NCI-H526 treated with DMSO at 0.1 percent for 48 hours (cell line): ENCODE data around the gene SYNRG.

Experiments
- DNase-seq: peaks from one replicate; lab custom pipeline; 2025; lab: John Stamatoyannopoulos, UW

Gene SYNRG

GRCh38 chr17:37500378-37500777 is 108.8 kb downstream of the SYNRG start:
- no peak for DNase-seq

- DNase-seq = no peak
Measured at GRCh38 chr17:37494971-37495370, 114.2 kb downstream of the SYNRG start.

GRCh38 chr17:37494401-37494831 is 114.8 kb downstream of the SYNRG start:
- DNase-seq = no peak

GRCh38 chr17:37493249-37494027 is 115.8 kb downstream of the SYNRG start:
- DNase-seq = no peak

GRCh38 chr17:37492167-37492566 is 117.1 kb downstream of the SYNRG start:
- peak; percentile 37 for DNase-seq

- peak; percentile 21 for DNase-seq
Measured at GRCh38 chr17:37490638-37491614, 118.3 kb downstream of the SYNRG start.

- DNase-seq = peak; percentile 27
Measured at GRCh38 chr17:37490022-37490587, 119.1 kb downstream of the SYNRG start.

GRCh38 chr17:37489197-37490001 is 119.8 kb downstream of the SYNRG start, which contains the start of gene DUSP14:
Gene DUSP14, plus strand, starts transcription at chr17:37489891. Its CDS starts 22,382 bp downstream, at chr17:37512273.
- peak; percentile 75 for DNase-seq

- DNase-seq = peak; percentile 64
Measured at GRCh38 chr17:37488607-37489196, 120.5 kb downstream of the SYNRG start.

GRCh38 chr17:37488009-37488604 is 121.1 kb downstream of the SYNRG start:
- DNase-seq = peak; percentile 23

- no peak for DNase-seq
Measured at GRCh38 chr17:37485938-37486570, 123.2 kb downstream of the SYNRG start.

GRCh38 chr17:37483311-37484039 is 125.7 kb downstream of the SYNRG start:
- DNase-seq = peak; percentile 43

GRCh38 chr17:37481001-37481665 is 128.1 kb downstream of the SYNRG start:
- DNase-seq = no peak

- no peak for DNase-seq
Measured at GRCh38 chr17:37480427-37480826, 128.8 kb downstream of the SYNRG start.

- DNase-seq = no peak
Measured at GRCh38 chr17:37479025-37479424, 130.2 kb downstream of the SYNRG start.

GRCh38 chr17:37478187-37478586 is 131.0 kb downstream of the SYNRG start:
- DNase-seq = no peak

- no peak for DNase-seq
Measured at GRCh38 chr17:37476431-37477120, 132.6 kb downstream of the SYNRG start.

GRCh38 chr17:37475731-37476420 is 133.3 kb downstream of the SYNRG start:
- DNase-seq = no peak
